GM15510 (cell line): ENCODE data around the gene ADGRA1.

Experiments
- POLR2A ChIP-seq: IDR thresholded peaks from 3 replicates; pipeline ENCODE4 v1.6.1; 2011; ENCODE audit warnings: borderline replicate concordance; ENCODE audit not compliant: insufficient read length; ENCODE audit errors: extremely low read depth

Gene ADGRA1

DNA sequence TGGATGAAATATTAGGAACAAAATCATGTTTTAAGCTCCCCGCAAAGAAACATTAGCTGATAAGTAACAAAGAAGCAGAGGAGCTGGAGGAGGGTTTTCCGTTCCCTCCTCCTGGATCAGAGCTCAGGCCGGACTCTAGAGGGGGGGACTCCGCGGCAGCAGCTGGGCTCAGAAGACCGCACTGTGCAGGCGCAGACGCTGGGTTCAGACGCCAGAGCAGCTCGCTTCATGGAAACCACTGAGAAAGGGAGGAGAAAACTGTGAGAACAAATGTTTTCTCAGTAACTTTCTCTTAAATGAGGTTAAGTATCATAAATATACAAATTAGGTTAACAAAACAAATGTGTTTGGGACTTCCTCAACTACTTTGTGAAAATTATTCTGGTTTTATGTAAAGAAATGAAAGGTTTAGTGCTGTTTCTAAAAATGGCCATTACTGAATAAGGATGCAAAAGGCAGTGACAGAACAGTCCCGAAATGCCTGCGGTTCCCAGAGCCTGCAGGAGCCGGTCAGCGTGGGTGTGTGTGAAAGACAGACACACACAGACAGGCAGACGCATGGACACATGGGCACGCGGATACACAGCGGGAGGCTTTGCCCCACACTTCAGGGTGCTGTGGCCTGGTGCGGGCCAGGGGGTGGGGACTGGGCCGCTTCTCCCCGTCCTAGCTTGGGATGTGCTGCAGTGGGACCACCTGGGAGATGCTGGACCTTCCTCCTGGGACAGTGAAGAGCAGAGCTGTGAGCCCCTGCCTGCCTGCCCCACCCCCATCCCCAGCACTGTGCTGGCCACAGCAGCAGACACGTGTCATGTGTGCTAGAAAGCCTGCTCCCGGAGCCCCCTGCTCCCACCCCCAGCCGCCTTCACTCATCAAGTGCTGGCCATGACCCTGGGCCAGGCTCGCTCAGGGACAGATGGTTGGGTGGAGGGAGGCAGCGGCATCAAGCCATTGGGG, 20.3 kb upstream of the ADGRA1 start:
- TF ChIP-seq POLR2A: no peak

DNA sequence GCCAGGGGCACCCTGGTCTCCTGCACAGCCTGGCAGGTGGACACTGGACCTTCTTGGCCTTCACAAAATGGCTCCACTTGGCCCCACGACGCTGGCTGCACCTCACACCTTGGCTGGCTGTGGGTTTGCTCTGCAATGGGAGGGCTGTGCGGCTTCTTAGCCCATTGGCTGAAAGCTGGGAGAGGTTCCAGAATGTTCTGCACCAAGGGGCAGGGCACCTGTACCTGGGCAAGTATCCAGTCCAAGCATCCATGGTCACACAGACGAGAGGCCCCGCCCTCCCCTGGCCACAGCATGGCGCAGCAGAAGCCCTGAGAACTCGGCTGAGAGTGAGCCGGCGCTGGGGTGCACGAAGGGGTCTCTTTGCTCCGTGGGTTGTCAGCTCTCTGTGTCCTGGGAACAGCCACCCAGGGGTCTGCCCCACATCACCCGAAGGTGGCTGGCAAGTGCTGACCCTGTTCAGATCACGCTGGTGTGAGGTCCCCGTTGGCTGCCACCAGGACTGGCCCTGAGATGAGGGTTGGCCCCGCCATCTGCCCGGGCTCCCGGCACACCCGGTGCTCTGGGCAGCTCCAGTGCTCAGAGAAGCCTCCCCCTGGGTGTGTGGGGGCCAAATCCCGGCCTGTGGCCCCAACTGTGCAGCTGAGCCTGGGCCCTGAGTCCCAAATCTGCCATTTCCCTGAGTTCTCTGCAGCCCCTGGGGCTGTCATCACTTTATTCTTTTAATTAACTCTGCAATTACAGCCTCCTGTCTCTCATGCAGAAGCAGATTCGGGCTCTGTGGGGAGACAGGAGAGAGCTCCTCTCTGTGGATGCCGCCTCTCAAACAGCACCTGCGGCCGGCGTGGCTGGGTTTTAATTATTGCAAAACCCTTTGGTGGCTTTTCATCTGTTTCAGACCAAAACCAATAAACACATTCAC, 19.4 kb upstream of the ADGRA1 start:
- TF ChIP-seq POLR2A: no peak

DNA sequence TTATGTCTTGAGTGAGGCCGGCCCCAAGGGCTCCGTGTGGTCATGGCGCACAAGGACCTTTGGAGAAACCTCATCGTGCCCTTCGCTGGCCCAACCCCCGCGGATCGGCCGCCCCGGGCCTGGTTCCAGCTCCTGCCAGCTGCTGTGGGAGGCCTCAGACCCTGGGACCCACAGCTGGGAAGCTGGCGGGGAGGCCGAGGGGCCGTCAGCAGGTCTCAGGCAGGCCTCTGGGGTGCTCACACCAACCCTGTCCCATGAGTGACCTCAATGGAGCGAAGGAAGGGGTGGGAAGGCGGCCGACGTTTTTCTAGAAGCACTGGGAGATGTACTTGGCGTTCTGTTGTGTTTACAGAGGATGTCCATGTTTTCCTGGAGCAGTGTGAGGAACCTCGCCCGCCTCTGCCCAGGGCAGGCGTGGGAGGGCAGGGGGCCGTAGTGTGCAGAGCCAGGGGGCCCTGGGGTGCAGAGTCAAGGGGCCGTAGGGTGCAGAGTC, 18.6 kb upstream of the ADGRA1 start:
- TF ChIP-seq POLR2A: no peak

DNA sequence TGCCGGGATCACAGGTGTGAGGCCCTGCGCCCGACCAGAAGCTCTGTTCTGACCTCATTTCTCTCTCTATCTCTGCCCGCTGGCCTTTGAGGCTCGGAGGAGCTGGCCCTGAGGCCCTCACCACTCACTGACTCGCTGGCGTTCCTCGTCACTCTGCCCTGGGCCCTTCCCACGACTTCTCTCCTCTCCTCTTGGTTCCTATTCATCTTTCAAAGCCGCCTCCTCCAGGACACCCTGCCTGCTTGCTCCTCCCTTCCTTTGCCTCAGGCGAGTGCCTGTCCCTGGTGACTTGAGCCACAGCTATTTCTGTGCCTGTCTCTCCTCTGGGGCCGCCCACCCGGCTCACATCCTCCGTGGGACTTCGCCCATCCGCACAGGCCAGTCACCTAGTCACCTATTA, 17.3 kb upstream of the ADGRA1 start:
- TF ChIP-seq POLR2A: no peak

DNA sequence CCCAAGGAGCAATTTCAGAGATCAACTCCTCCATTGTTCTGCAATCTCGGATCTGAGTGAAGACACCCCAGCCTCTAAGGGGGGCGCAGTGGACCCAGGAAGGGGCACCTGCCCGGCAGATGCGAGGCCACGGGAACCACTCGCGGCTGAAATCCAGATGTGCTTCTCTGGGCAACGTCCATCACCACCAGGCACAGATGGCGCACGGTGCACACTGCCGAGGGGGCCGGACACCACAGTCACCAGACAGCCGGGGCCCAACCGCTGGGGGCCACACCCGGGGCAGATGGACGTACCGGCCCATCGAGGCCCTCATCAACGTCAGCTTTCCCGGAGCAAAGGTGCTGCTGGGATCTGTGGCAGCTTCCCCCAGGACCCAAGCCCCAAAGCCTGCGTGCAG, 16.9 kb upstream of the ADGRA1 start:
- TF ChIP-seq POLR2A: no peak

DNA sequence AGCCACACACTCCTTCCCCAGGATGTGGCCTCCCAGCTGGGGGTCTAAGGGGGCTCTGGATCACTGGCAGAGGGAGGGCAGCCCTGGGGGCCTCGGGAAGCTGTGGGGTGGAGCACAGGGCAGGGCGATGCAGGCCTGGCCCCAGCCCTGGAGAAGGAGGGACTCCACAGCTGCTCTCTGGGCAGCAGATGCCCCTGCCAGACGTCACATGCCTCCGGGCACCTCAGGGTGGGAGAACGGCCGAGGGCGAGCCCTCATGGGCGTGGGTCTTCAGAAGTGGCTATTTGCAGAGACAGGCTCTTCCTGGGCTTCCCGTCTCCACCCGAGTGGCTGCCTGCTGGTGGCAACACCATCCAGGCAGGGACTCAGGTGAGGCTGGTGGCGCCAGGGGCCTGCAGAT, 16.0 kb upstream of the ADGRA1 start:
- TF ChIP-seq POLR2A: no peak

DNA sequence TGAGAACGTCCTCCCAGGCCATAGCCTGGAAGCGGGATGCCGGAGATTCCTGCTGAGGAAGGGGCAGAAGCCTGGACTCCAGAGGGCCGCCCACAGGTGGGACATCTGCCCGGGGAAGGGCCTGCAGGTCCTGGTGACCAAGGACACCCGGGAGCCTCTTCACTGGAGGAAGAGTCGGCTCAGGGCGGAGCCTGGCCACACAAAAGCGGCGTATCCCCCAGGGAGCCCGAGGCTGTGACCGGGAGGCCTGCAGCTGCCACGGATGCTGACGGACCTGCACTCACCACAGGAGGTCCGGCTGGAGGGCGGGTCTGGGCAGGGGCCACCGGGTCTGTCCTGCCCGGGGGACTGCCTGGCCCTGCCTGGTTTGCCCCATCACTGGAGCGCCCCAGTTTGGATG, 15.5 kb upstream of the ADGRA1 start:
- TF ChIP-seq POLR2A: no peak

DNA sequence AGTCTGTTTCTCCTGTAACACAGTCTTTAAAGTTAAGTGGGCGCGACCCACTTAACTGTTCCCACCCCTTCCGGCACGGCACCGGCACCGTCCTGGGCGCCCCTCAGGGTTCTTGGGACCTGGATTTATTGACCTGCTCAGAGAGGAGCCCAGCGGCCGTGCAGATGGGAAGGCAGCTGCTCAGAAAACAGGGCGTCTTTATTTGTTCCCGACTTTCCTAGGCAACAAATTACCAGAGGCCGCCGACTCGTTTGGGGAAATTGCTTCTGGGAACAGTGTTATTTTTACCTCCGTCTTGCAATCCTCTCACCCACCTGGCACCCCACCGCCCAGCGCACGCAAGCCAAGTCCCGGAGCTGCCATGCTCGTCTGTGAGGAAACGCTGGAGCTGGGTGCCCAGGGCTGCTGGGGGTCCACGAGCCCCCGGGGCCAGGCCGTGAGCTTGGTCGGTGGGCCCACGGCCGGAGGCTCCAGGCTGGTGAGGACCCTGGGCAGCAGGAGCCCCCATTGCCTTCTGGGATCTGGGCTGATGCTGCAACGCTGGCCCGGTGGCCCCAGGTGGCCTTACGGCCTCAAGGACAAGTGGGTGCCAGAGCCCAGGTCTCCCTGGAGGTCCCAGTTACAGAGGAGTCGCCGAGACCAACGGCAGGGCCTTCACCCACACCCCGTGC, 14.9 kb upstream of the ADGRA1 start:
- TF ChIP-seq POLR2A: no peak

DNA sequence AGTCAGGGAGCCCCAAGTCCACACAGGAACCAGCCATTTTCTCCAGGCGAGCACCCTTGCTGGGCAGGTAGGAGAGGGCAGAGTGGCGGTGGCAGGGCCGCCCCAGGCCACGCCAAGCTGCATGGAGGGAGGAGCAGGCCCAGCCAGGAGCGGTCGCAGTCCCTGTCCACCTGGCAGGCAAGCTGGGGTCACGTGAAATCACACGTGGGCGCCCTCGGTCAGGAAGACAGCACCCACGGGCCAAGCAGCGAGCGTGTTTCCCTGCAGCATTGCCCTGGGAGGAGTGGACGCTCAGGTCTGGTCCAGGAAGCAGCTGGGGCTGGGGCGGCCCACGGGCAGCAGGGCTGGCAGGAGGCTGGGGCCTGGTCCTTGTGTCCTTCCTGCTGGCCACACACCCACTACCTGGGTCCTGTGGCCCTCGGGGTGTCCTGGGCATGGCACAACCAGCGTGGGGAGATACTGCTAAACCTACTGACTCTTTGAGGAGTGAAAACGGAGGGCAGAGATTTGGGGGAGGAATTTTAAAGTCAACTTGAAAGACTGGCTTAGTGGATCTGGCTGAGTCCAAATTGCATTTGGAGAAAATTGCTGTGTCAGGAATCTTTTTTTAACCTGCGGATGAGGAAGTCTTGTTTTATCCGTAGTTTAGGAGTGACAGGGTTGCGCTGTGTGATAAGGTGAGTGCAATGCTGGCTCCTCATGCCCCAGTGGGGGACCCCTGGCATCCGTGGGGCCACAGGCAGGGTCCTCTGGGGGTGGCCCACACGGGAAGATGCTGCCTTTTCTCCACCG, 12.2 kb upstream of the ADGRA1 start:
- TF ChIP-seq POLR2A: no peak

DNA sequence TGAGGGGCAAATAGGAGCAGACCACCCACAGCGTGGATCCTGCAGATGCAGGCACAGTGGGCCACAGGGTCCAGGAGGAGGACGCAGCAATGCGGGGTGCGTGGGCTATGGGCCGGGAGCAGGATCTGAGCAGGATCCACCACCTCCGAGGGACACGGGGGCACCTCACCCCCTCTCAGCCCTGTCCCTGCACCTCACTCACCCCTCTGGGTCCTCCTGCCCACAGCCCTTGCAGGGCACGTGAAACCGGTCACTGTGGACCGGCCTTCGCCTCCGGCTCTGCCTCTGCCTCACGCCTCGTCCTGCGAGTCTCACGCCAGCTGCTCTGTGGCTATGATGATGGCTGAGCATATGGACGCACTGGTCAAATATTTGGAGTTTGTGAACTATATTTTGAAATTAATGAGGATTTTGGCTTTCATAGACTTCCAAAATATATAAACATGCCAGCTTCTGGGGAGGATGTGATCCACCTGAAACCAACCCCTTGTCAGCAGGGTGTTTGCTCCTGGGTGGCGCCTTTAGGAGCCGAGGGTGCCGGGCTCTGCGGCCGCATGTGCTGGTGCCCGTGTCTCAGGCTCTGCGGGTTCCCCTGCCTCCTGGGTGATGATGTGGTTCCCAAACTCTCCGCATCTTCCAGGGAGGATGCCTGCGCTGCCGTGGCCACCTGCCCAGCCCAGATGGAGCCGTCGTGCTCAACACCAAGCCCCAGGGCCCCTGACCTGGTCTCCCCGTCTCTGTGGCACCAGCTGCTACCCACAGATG, 11.3 kb upstream of the ADGRA1 start:
- no peak for TF ChIP-seq POLR2A

DNA sequence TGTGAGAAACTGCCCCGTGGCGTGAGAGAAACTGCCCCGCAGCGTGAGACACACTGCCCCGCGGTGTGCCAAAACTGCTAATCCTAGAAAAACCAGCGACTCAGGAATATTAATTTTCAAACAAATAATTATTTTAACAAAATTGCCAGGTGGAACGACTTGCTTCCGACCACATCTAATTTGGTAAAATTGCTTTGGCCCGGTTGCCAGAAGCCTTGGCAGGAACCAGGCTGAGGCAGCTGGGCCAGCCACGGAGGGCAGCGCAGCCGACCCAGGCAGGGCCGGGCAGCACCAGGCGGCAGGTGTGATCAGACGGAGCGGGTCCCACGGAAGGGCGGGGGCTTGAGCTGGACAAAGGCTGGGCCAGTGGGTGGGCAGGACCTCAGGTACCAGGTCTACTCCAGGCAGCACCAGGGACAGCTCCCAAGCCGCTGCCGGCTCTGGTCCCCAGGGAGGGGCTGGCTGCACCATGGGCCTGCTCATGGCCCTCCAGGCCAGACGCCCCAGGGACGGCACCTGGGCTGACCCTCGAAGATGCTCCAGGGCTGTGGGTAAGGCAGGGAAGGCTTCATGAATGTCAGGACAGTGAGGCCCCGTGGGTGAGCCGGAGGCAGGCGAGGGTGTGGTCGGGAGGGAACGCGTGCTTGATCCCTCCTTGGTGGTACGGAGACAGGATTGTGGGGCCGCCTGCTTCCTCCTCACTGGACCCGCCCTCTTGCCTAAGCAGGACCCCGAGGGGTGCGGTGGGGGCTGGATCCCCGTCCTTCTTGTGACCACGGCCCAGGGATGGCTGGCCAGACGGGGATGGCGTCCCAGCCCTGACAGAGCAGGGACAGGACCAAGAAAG, 7.7 kb upstream of the ADGRA1 start:
- TF ChIP-seq POLR2A: no peak

DNA sequence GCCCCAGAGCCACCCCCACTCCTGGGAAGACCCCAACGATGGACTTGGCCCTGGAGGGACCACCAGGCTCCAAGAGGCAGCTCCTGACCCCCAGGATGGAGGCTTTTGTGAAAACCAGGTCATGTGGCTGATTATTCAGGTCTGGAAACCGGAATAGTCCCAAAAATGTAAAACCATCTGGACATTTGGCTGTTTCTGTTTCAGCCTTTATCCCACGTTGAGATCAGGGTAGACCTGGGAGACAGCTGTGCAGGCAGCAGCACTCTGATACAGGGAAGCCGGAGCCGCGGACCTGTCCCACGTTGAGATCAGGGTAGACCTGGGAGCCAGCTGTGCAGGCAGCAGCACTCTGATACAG, 7.1 kb upstream of the ADGRA1 start:
- TF ChIP-seq POLR2A: no peak
